ENCODE data around the gene KCTD6.

The KCTD6 gene

DNA sequence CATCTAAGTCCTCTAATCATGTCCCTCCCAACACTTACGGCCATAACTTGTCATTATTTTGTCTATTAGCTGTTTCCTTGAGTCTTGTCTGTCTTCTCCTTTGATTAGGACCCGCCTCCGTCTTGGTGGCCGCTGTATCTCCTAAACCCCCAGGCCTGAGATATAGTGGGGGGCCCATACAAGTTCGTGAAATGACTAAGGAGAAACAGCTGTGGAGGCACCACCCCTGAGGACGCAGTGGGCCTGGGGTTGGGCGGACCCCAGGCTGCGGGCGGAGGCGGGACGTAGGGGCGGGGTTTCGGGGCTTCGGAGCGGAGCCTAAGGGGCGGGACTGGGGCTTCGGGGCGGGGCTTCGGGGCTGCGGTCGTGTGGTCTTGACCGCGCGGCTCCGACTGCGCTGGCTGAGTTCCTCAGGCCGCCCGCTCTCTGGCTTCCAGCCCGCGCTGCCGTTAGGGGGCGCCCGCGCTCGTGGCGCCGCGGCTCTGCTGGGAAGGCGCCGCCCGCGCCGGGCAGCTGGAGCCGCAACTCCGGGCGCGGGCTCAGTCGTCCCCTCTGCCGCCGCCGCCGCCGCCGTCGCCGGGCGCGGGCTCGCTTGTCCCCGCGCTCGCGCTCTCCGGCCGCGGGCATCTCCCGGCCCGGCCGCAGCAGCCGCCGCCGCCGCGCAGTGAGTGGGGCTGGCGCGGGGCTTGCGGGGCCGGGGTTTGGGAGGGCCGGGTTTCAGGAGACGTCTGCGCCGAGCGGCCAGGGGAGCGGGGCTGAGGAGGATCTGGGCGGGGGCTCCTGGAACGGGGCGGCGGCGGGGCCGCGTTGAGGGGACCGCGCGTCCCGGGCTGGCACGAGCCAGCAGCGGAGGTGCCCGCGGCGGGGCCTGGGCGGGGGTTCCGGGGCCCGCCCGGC is at the start of gene KCTD6:
TSS of gene KCTD6 (plus strand) at position 591 of the 897 bp plus-strand sequence. CDS start 6,660 bp downstream, outside the sequence.
- peak; percentile 94 for DNase-seq

GRCh38 chr3:58452176-58452575 is 39.7 kb upstream of the KCTD6 start:
- DNase-seq, result no peak

GRCh38 chr3:58459160-58459559 is 32.7 kb upstream of the KCTD6 start:
- no peak for DNase-seq

DNA sequence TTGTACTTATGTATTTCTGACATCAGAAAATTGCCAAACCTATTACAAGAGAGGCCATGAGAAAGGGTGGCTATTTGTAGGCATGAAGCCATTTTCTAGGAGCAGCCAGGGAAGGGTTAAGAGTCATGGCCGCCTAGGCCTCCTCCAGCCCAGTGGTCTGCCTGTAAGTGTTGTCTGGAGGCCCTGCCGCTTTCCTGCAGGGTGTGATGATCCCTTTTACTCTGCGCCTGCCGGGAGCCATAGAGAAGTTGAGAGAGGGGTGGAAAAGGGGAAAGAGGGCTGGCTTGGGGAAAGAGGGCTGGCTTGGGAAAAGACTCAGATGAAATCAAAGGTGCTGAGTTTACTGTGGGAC is 29.1 kb upstream of the KCTD6 start:
- DNase-seq, result no peak

DNA sequence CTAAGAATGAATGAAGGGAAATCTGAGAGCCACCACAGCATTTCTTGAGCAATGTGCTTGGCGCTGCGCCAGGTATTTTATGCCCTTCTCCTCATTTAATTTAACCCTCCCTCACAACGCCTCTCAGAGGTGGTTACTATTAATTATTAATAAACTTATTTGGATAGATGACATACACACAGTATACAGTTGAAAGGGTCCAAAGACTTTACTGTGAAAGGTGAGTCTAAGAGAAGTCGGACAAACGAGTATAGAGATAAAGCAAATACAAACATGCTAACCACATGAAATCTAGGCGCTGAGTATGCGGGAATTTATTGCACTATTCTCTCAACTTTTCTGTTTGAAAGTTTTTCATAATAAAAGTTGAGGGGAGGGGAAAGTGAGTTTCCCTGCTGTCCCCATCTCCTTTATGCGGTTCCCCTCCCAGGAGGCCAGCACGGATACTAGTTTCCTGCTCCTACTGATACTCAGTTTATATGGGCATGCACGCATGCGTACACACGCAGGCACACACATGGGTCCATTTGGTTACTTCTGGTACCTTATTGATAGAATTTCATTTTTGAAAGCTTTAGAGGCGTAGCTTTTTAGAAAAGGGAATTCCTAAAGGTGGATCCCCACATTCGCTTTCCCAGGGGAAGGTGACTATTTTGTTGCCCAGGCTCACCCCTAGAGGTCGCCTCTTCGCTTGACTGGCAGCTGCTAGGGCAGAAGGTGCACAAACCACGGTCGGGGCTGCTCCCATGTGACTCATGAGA is 28.5 kb upstream of the KCTD6 start:
- peak; percentile 91 for DNase-seq

- no peak for DNase-seq
Measured at GRCh38 chr3:58463942-58464271, 28.0 kb upstream of the KCTD6 start.

- DNase-seq, result no peak
Measured at GRCh38 chr3:58464866-58465265, 27.0 kb upstream of the KCTD6 start.

DNA sequence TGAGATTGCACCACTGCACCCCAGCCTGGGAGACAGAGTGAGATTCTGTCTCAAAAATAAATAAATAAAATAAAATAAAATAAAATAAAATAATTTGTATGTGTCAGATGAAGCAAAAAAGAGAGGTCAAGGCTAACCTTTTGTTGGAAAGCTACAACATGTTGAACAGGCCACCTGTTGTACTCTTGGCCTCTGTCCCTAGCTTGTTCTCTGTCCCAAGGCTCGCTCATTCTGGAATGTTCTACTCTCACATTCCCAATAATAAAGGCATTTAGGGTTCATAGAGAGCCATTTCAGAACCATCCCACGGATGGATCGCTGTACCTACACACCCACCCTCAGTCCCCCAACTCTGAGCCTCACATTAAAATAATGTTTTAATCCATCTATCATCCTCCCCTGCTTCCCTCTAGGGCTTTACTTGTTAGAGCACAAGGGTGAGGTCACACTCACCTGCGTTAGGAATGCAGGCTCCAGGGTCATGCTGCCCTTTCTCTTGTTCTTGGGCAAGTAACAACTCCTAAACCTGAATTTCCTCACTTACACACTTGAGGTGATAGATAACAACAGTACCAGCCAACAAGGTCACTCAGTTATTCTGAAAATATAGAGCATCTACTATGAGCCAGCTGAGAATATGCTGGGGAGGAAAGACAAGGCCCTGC is 24.9 kb upstream of the KCTD6 start:
- DNase-seq, result no peak

DNA sequence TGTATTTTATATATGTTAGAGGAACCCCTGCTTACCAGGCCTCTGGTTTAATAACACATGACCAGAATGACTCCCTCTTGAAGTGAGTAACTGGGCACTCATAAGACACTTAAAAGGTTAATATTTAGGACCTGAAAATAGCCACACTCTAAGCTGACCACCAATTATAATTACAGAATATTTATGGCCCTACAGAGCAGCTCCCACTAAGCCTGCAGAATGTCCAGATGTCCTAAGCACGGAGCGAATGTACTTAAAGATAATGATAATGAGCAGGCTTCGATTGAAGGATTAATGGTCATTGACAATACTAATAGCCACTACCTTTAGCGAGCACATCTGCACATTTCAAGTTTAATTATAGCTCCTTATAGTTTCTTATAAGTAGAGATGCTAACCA is 22.8 kb upstream of the KCTD6 start:
- no peak for DNase-seq

GRCh38 chr3:58470363-58471024 is 21.4 kb upstream of the KCTD6 start:
- DNase-seq, result no peak

DNA sequence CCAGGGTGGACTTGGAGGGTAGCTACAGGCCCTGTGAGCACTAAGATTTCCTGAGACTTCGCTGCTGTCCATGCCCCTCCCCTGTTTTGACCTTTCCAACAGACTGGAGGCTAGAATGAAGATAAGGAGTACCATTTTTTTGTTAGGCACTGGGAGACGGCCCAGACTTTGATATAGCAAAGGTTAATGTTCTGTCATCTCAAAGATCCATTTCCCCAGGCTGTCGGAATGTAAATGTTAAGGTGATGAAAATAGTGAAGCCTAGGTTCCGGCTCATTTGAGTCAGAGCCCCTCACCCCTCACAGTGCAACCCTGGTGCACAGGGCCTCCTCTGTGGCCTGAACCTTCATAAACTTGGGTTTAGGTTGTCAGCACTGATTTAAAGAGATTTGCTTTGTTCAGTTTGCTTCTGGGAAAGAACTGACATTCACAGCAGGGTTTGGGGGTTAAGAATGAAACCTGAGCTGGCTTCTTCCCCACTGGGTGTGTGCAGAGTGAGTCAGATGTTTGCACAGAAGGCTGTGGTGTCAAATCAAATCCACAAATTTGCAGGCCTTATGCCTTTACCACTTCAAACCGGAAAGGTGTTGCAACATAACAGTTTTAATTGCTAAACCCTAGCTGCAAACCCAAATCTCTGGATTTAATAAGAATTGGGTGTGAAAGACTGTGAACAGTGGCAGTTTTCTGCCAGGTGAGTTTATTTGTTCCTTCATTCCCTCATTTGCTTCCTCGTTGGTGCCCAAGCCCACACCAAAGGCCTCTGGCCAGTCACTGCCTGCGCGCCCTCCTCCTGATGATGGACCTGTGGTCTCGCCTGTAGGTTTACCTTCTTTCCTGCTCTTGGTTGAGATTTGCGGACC is 20.6 kb upstream of the KCTD6 start:
- DNase-seq, result peak; percentile 95

DNA sequence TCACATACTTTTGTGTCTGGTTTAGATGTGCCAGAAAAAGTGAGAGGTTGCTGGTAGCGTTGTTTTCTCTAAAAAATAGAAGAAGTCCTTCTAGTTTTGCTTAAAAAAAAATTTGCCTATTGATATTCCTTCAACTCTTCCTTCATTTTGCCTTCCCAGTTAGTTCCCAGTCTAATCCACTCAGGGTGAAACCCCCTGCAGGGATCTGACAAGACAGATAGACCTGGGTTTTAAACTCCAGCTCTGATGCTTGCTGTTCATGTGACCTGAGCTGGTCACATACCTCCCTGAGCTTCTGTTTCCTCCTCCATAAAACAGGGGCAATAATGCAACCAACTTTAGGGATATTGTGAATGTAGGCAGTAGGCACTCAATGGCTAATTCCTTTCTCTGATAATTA is 18.6 kb upstream of the KCTD6 start:
- DNase-seq, result no peak

GRCh38 chr3:58474348-58474911 is 17.5 kb upstream of the KCTD6 start:
- no peak for DNase-seq

DNA sequence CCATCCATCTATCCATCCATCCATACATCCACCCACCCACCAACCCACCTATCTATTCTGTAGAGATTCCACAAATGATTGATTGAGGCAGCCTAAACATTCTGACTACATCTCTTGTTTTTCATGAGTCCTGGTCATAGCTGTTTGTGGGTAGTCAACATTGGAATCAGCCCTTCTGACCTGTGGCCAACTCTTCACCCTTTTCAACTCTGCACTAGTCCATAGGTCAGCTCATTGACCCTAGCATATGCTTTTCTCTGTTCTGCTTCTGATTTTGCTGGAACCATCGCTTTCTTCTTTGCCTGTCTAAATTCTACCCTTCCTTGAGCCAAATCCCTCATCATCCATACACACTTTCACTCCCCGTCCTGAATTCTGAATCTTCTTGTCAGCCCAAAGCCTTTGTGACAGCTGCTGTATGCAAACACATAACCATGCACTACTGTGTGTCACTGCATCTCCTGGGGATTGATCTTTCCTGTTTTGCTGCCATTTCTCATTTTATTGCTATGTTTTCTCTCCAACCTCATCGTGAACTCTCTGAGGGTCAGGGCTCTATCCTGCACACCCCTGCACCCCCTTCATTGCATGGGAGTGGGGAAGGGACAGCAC is 16.8 kb upstream of the KCTD6 start:
- DNase-seq, result no peak

- no peak for DNase-seq
Measured at GRCh38 chr3:58478781-58479180, 13.1 kb upstream of the KCTD6 start.

GRCh38 chr3:58480309-58480708 is 11.6 kb upstream of the KCTD6 start:
- DNase-seq, result no peak

GRCh38 chr3:58482917-58483636 is 8.8 kb upstream of the KCTD6 start:
- no peak for DNase-seq

DNA sequence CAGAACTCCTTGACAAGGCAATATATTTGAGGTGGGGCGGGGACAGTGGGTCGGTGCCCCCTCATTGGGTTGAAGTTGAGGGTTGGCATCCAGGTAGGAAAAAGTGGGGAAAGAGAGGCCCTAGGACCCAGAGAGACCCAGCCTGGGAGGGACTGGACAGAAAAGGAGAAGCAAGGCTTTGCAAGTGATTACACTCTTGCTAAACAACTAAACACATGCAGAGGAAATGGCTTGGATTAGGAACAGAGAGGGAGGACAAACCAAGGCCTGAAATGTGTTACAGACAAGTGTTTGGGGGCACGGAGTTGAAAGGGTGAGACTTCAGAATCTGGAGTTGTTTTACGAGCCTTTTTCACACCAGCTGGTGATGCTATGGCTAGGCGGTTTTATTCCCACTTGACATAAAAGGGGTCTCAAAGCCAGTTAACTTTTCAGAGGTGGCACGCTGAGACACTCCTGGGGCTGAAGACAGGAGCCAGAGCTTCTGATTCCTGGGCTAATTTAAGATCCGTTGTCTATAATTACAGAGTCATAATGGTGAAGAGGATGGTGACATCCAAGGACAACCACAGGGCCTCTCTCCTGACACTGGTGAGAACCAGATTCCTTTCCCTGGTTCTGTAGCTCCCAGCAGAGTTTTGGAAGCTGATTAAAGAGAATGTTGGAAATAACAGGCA is 7.7 kb upstream of the KCTD6 start:
- DNase-seq, result no peak

DNA sequence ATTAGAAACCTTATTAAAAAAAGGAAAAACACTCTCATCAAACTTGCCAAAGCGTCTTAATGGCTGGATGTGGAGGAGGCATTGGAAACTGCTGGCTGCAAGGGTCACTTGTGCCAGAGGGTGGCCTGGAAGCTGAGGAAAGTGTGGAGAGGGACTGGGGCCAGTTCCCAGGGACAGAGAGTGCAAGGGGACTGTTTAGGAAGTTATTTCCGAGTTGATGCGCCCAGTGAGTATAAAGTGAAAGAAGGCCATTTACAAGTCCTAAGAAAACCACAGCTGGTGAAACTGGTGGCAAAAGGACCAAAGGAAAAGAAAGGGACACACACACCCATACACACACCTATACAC is 7.2 kb upstream of the KCTD6 start:
- DNase-seq, result no peak

DNA sequence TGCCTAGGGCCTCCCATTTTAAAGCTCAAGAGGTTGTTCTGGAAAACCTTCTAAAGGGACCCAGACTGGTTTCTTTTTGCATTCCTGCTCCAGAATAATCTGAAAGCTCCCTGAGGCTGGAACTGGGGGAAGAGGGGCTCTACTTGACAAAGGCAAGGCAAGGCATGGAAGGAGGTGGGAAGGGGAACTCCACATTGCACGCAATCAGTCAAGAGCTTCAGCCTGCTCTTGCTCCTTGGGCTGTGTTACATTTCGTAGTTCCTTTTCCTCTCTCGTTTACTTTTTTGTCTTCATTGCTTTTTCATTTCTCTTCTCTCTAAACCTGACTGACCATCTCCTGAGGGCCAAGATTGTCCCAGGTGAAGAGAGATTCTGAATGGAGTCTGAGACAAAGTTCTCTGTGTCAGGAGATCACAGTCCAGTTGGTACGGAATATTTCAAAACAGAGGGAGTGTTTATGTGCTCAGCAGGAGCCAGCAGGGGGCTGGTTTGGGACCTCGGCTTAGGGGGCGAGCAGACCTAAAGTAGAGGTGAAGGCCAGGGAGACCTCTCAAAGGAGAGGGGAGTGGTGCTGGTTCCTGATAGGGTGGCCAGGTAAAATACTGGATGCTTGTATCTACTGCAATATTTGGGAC is 6.0 kb upstream of the KCTD6 start:
- no peak for DNase-seq

All from fibroblast of skin of right biceps (primary cell).